SK-N-MC (cell line): ENCODE measurements around the gene SLC25A6.

Source experiments
- EZH2 ChIP-seq: fragments of 200-600 bp; sonication (generic); IDR thresholded peaks from one replicate; pipeline ENCODE4 v1.6.1; 2017; ENCODE audit warnings: antibody characterized with exemption
- POLR2AphosphoS5 ChIP-seq: IDR thresholded peaks from 2 replicates; pipeline ENCODE4 v1.6.1; 2012; ENCODE audit warnings: mild to moderate bottlenecking, low read depth, low read length, borderline replicate concordance

GRCh38 chrX:1430451-1430850 lies 38.5 kb upstream of the SLC25A6 start:
- TF ChIP-seq EZH2 (no peak), POLR2AphosphoS5 (no peak)
